NCI-H1048 (cell line): Measurements from ENCODE around the gene ACSF3.

Experiments used
- DNase-seq: peaks from one replicate; lab custom pipeline; 2025; lab: John Stamatoyannopoulos, UW

Gene ACSF3

GRCh38 chr16:89095491-89095951, 1.9 kb downstream of the ACSF3 start:
- DNase-seq, result no peak

- DNase-seq, result no peak
Observed at GRCh38 chr16:89096042-89096717, 2.5 kb downstream of the ACSF3 start.

GRCh38 chr16:89096768-89097391, 3.2 kb downstream of the ACSF3 start:
- no peak for DNase-seq

- no peak for DNase-seq
Observed at GRCh38 chr16:89097392-89097772, 3.7 kb downstream of the ACSF3 start.

- DNase-seq, result no peak
Observed at GRCh38 chr16:89098767-89099430, 5.2 kb downstream of the ACSF3 start.

- DNase-seq, result no peak
Observed at GRCh38 chr16:89099905-89100304, 6.3 kb downstream of the ACSF3 start.

GRCh38 chr16:89100601-89101302, 7.1 kb downstream of the ACSF3 start:
- no peak for DNase-seq

- DNase-seq, result no peak
Observed at GRCh38 chr16:89101303-89102040, 7.8 kb downstream of the ACSF3 start.

GRCh38 chr16:89102041-89102471, 8.4 kb downstream of the ACSF3 start:
- DNase-seq, result no peak

GRCh38 chr16:89102481-89103073, 8.9 kb downstream of the ACSF3 start:
- DNase-seq, result no peak

- DNase-seq, result no peak
Observed at GRCh38 chr16:89103156-89103555, 9.5 kb downstream of the ACSF3 start.

GRCh38 chr16:89103781-89104180, 10.1 kb downstream of the ACSF3 start:
- no peak for DNase-seq

- no peak for DNase-seq
Observed at GRCh38 chr16:89104303-89104702, 10.7 kb downstream of the ACSF3 start.

GRCh38 chr16:89104930-89105571, 11.4 kb downstream of the ACSF3 start:
- DNase-seq, result no peak

- no peak for DNase-seq
Observed at GRCh38 chr16:89105599-89106151, 12.0 kb downstream of the ACSF3 start.

GRCh38 chr16:89106533-89107202, 13.0 kb downstream of the ACSF3 start:
- no peak for DNase-seq

GRCh38 chr16:89107203-89107582, 13.5 kb downstream of the ACSF3 start:
- DNase-seq, result no peak

GRCh38 chr16:89108416-89108815, 14.8 kb downstream of the ACSF3 start:
- DNase-seq, result no peak

GRCh38 chr16:89110641-89111040, 17.0 kb downstream of the ACSF3 start:
- no peak for DNase-seq

GRCh38 chr16:89111263-89111662, 17.6 kb downstream of the ACSF3 start:
- no peak for DNase-seq
